Activated B cell treated with CpG ODN at 0.5 μM for 24 hours (primary cell): Measurements from ENCODE around the gene HEXIM1. TPM values are rescaled to one million over a fixed set of nuclear protein-coding genes. Genes with fewer than 3 reads are reported as not detected.

Experiments
- ATAC-seq: fragments of 200-7000 bp; cut with Tn5 transposase; one replicate; pipeline ENCODE4 v1.10.0; 2021; ENCODE audit warnings: low read depth, mild to moderate bottlenecking, moderate library complexity
- CTCF ChIA-PET: fragments of 350-600 bp; sonication (Branson Sonifier 250); formaldehyde crosslinking; loops from one replicate; lab custom pipeline; 2021; ENCODE audit warnings: antibody characterized with exemption; lab: Charles Lee
- POLR2A ChIA-PET: fragments of 350-600 bp; sonication (Branson Sonifier 250); formaldehyde crosslinking; loops from one replicate; lab custom pipeline; 2021; ENCODE audit warnings: antibody characterized with exemption; lab: Charles Lee
- DNase-seq: peaks from one replicate; pipeline ENCODE4 v3.0.0; 2022
- H3K27ac Mint-ChIP-seq: one replicate; pipeline ENCODE4 v1.8.0; 2020; ENCODE audit warnings: mixed read lengths
- H3K27me3 Mint-ChIP-seq: one replicate; pipeline ENCODE4 v1.8.0; 2021; ENCODE audit warnings: mixed read lengths
- H3K36me3 Mint-ChIP-seq: one replicate; pipeline ENCODE4 v1.8.0; 2021; ENCODE audit warnings: low read depth, mixed read lengths
- H3K4me1 Mint-ChIP-seq: one replicate; pipeline ENCODE4 v1.8.0; 2021; ENCODE audit warnings: mixed read lengths
- H3K4me3 Mint-ChIP-seq: one replicate; pipeline ENCODE4 v1.8.0; 2020; ENCODE audit warnings: mild to moderate bottlenecking, mixed read lengths
- H3K9me3 Mint-ChIP-seq: one replicate; pipeline ENCODE4 v1.8.0; 2020; ENCODE audit warnings: mixed read lengths
- CTCF ChIP-seq: fragments of 200-600 bp; IDR thresholded peaks from one replicate; pipeline ENCODE4 v1.8.0; 2022; ENCODE audit warnings: antibody characterized with exemption, mild to moderate bottlenecking
- intact Hi-C: fragments of 100-400 bp; cut with micrococcal nuclease; formaldehyde crosslinking; loops from one replicate; pipeline ENCODE4 v1.15.1; 2024
- total RNA-seq: library from RNA; stranded (reverse); gene quantifications from 2 replicates; pipeline ENCODE4 v1.2.3, GENCODE V29; 2022

HEXIM1 gene
- total RNA-seq, 1 donor from 2014 or later = 21.5 TPM

GRCh38 chr17:45117848-45118646 is 30.2 kb upstream of the HEXIM1 start:
- Mint-ChIP-seq H3K4me1 (no peaks in the 10 kb centered on the region), H3K4me3 (no peak overlapping the region), H3K27me3 (peaks cover 9% of the 10 kb centered on the region), H3K27ac (no peak overlapping the region), H3K9me3 (no peaks in the 10 kb centered on the region), H3K36me3 (no peaks in the 10 kb centered on the region)
- ATAC-seq = no peak
- CTCF ChIA-PET = no interaction called here
- POLR2A ChIA-PET = no interaction called here
- no peak for DNase-seq
- intact Hi-C loops = no loop called here
- TF ChIP-seq CTCF = no peak

- no peak overlapping the region for H3K27ac Mint-ChIP-seq
- intact Hi-C loops = no loop called here
- TF ChIP-seq CTCF = no peak
- H3K27me3 Mint-ChIP-seq = peaks cover 9% of the 10 kb centered on the region
- ATAC-seq = no peak
- no peaks in the 10 kb centered on the region for H3K9me3 Mint-ChIP-seq
- CTCF ChIA-PET = no interaction called here
- POLR2A ChIA-PET = no interaction called here
- no peaks in the 10 kb centered on the region for H3K4me1 Mint-ChIP-seq
- no peaks in the 10 kb centered on the region for H3K36me3 Mint-ChIP-seq
- no peak overlapping the region for H3K4me3 Mint-ChIP-seq
- no peak for DNase-seq
Observed at GRCh38 chr17:45118691-45119090, 29.6 kb upstream of the HEXIM1 start.

GRCh38 chr17:45119964-45120363 is 28.3 kb upstream of the HEXIM1 start:
- Mint-ChIP-seq H3K36me3 (no peaks in the 10 kb centered on the region), H3K27ac (no peak overlapping the region), H3K4me3 (no peak overlapping the region), H3K9me3 (no peaks in the 10 kb centered on the region), H3K27me3 (peaks cover 9% of the 10 kb centered on the region), H3K4me1 (peaks cover 1% of the 10 kb centered on the region)
- ATAC-seq (no peak), DNase-seq (no peak)
- ChIA-PET CTCF (no interaction called here), POLR2A (no interaction called here)
- intact Hi-C loops = no loop called here
- TF ChIP-seq CTCF = no peak

GRCh38 chr17:45120558-45120957 is 27.7 kb upstream of the HEXIM1 start:
- Mint-ChIP-seq H3K4me3 (no peak overlapping the region), H3K27me3 (peaks cover 9% of the 10 kb centered on the region), H3K27ac (no peak overlapping the region), H3K36me3 (no peaks in the 10 kb centered on the region), H3K9me3 (no peaks in the 10 kb centered on the region), H3K4me1 (peaks cover 1% of the 10 kb centered on the region)
- ATAC-seq (no peak), DNase-seq (no peak)
- POLR2A ChIA-PET = no interaction called here
- intact Hi-C loops = no loop called here
- CTCF ChIA-PET = no interaction called here
- no peak for TF ChIP-seq CTCF

- no peak overlapping the region for H3K27ac Mint-ChIP-seq
- no peak overlapping the region for H3K4me3 Mint-ChIP-seq
- no peak for TF ChIP-seq CTCF
- intact Hi-C loops = no loop called here
- no peaks in the 10 kb centered on the region for H3K9me3 Mint-ChIP-seq
- ATAC-seq (no peak), DNase-seq (no peak)
- H3K27me3 Mint-ChIP-seq = peaks cover 9% of the 10 kb centered on the region
- POLR2A ChIA-PET = no interaction called here
- CTCF ChIA-PET = no interaction called here
- no peaks in the 10 kb centered on the region for H3K36me3 Mint-ChIP-seq
- H3K4me1 Mint-ChIP-seq = peaks cover 1% of the 10 kb centered on the region
Observed at GRCh38 chr17:45121055-45121454, 27.2 kb upstream of the HEXIM1 start.
